Testis (tissue), 2 donors: Measurements from ENCODE around the gene SLC22A4.

ENCODE experiments used
- CTCF ChIP-seq, 3 experiments: fragments of 450-650 bp in 2 of 3; fragments of 200-600 bp in 1 of 3; sonication (generic) in 1 of 3; IDR thresholded peaks; one replicate each; pipeline ENCODE4 v1.5.1; 2016 to 2019; ENCODE audit warnings: antibody characterized with exemption in 3 of 3, mild to moderate bottlenecking in 2 of 3, moderate library complexity in 1 of 3
- POLR2A ChIP-seq: fragments of 450-650 bp; IDR thresholded peaks from one replicate; pipeline ENCODE4 v1.6.1; 2017; ENCODE audit warnings: antibody characterized with exemption, mild to moderate bottlenecking, moderate library complexity

- no peak for TF ChIP-seq CTCF (IDR thresholded peaks at IDR 0.05)
- no peak for TF ChIP-seq POLR2A
Measured at GRCh38 chr5:132293066-132293991, 865 bp upstream of the SLC22A4 start.
